Left ventricle myocardium superior (tissue), 1 donor: Measurements from ENCODE around the gene ZMIZ1. TPM values are rescaled to one million over a fixed set of nuclear protein-coding genes. Genes with fewer than 3 reads are reported as not detected.

Source experiments
- ATAC-seq: fragments of 200-7000 bp; cut with Tn5 transposase; one replicate; pipeline ENCODE4 v1.9.1; 2020; ENCODE audit warnings: mild to moderate bottlenecking, moderate library complexity
- DNase-seq: peaks from one replicate; pipeline ENCODE4 v3.0.0-alpha.2; 2020
- intact Hi-C: fragments of 100-400 bp; cut with micrococcal nuclease; formaldehyde crosslinking; loops from one replicate; pipeline ENCODE4 v1.11.0; 2022
- total RNA-seq: library from RNA; stranded (reverse); fragmentation: NEBNext Ultra II Directional; extraction: Animal tissue kit (Norgen Biotek cat#: 25700); gene quantifications from one replicate; pipeline ENCODE4 v1.2.1, GENCODE V29; 2021
- donor health status: DM: no; HTN: yes; CAD: no; lungs with severe emphysema.

Gene ZMIZ1
- total RNA-seq, 1 donor from 2014 or later = 49.5 TPM

- ATAC-seq = no peak
- intact Hi-C loops = no loop called here
Measured at GRCh38 chr10:79126351-79127080, 57.8 kb downstream of the ZMIZ1 start.

GRCh38 chr10:79127151-79127961 is 58.6 kb downstream of the ZMIZ1 start:
- DNase-seq = peak; percentile 85
- peak; percentile 75 for ATAC-seq
- intact Hi-C loops = no loop called here

More at GRCh38 chr10:79126351-79127080, 57.8 kb downstream of the ZMIZ1 start:
- no peak for DNase-seq

- no peak for ATAC-seq
- intact Hi-C loops = no loop called here
- no peak for DNase-seq
Measured at GRCh38 chr10:79128241-79128922, 59.6 kb downstream of the ZMIZ1 start.

- ATAC-seq (no peak), DNase-seq (no peak)
- intact Hi-C loops = no loop called here
Measured at GRCh38 chr10:79128923-79129305, 60.1 kb downstream of the ZMIZ1 start.

GRCh38 chr10:79129361-79129997 is 60.7 kb downstream of the ZMIZ1 start:
- DNase-seq (no peak), ATAC-seq (peak; percentile 2)
- intact Hi-C loops = no loop called here

GRCh38 chr10:79130255-79130654 is 61.5 kb downstream of the ZMIZ1 start:
- DNase-seq (no peak), ATAC-seq (peak; percentile 6)
- intact Hi-C loops = loop anchor here (10.0 kb wide), 1 partner anchor 65 kb away; no protein-coding TSS in a partner anchor

GRCh38 chr10:79130846-79131245 is 62.1 kb downstream of the ZMIZ1 start:
- no peak for DNase-seq
- intact Hi-C loops = loop anchor here (10.0 kb wide), 1 partner anchor 64 kb away; no protein-coding TSS in a partner anchor
- no peak for ATAC-seq

- no peak for DNase-seq
- intact Hi-C loops = loop anchor here (10.0 kb wide), 1 partner anchor 63 kb away; no protein-coding TSS in a partner anchor
- no peak for ATAC-seq
Measured at GRCh38 chr10:79131836-79132631, 63.3 kb downstream of the ZMIZ1 start.

GRCh38 chr10:79132681-79133381 is 64.1 kb downstream of the ZMIZ1 start:
- no peak for ATAC-seq
- intact Hi-C loops = loop anchor here (10.0 kb wide), 1 partner anchor 62 kb away; no protein-coding TSS in a partner anchor
- DNase-seq = no peak

GRCh38 chr10:79133416-79133815 is 64.7 kb downstream of the ZMIZ1 start:
- intact Hi-C loops = loop anchor here (10.0 kb wide), 1 partner anchor 61 kb away; no protein-coding TSS in a partner anchor
- ATAC-seq (peak; percentile 22), DNase-seq (no peak)

- ATAC-seq = no peak
- DNase-seq = no peak
- intact Hi-C loops = loop anchor here (10.0 kb wide), 1 partner anchor 59 kb away; no protein-coding TSS in a partner anchor
Measured at GRCh38 chr10:79135790-79136189, 67.0 kb downstream of the ZMIZ1 start.

- ATAC-seq (no peak), DNase-seq (no peak)
- intact Hi-C loops = loop anchor here (10.0 kb wide), 1 partner anchor 58 kb away; no protein-coding TSS in a partner anchor
Measured at GRCh38 chr10:79136236-79137005, 67.7 kb downstream of the ZMIZ1 start.

GRCh38 chr10:79137300-79137756 is 68.6 kb downstream of the ZMIZ1 start:
- intact Hi-C loops = loop anchor here (10.0 kb wide), 1 partner anchor 57 kb away; no protein-coding TSS in a partner anchor
- no peak for ATAC-seq
- no peak for DNase-seq

- DNase-seq (peak; percentile 70), ATAC-seq (peak; percentile 13)
- intact Hi-C loops = loop anchor here (10.0 kb wide), 1 partner anchor 57 kb away; no protein-coding TSS in a partner anchor
Measured at GRCh38 chr10:79137826-79138225, 69.1 kb downstream of the ZMIZ1 start.

GRCh38 chr10:79138449-79139123 is 69.8 kb downstream of the ZMIZ1 start:
- no peak for ATAC-seq
- DNase-seq = no peak
- intact Hi-C loops = loop anchor here (10.0 kb wide), 1 partner anchor 56 kb away; no protein-coding TSS in a partner anchor
